Psoas muscle (tissue), 8 donors: ENCODE measurements around the gene TCHP. TPM values are rescaled to one million over a fixed set of nuclear protein-coding genes. Genes with fewer than 3 reads are reported as not detected.

Experiments
- ATAC-seq, 4 donors: fragments of 200-7000 bp; cut with Tn5 transposase; one replicate each; pipeline ENCODE4 v1.9.1; 2020; ENCODE audit warnings: moderate library complexity in 3 of 4, mild to moderate bottlenecking in 2 of 4
- DNase-seq, 2 donors: peaks; one replicate each; pipeline ENCODE4 v3.0.0-alpha.2; 2020
- H3K27ac ChIP-seq: fragments of 200-600 bp; one replicate; pipeline ENCODE4 v1.8.0; 2022
- H3K27me3 ChIP-seq, 3 donors: fragments of 200-600 bp in 1 of 3; one replicate each; pipeline versions ENCODE4 v1.6.1 to v1.8.0; 2013 to 2022; ENCODE audit warnings: low read length in 2 of 3, mild to moderate bottlenecking in 2 of 3, moderate library complexity in 1 of 3; ENCODE audit not compliant: insufficient read depth in 3 of 3
- H3K36me3 ChIP-seq, 2 donors: fragments of 200-600 bp in 1 of 2; one replicate each; pipeline versions ENCODE4 v1.6.1 to v1.8.0; 2013 to 2022; ENCODE audit warnings: low read depth in 1 of 2, mild to moderate bottlenecking in 1 of 2, moderate library complexity in 1 of 2; ENCODE audit not compliant: insufficient read depth in 1 of 2
- H3K4me1 ChIP-seq: fragments of 200-600 bp; one replicate; pipeline ENCODE4 v1.8.0; 2022
- H3K4me3 ChIP-seq: fragments of 200-600 bp; one replicate; pipeline ENCODE4 v1.8.0; 2022; ENCODE audit warnings: mild to moderate bottlenecking
- H3K9me3 ChIP-seq: fragments of 200-600 bp; one replicate; pipeline ENCODE4 v1.8.0; 2022
- CTCF ChIP-seq: fragments of 200-600 bp; IDR thresholded peaks from one replicate; pipeline ENCODE4 v1.8.0; 2022; ENCODE audit warnings: antibody characterized with exemption
- WGBS, 3 donors: extraction: QIAGEN DNeasy Blood & Tissue Kit; methylation state at CpG; one replicate each; pipeline versions ENCODE4 v1.1.6 to v1.1.7; 2013; 5-methylcytosine and 5-hydroxymethylcytosine counted together
- intact Hi-C, 2 donors: fragments of 100-400 bp; cut with DNase I; formaldehyde crosslinking; loops; one replicate each; pipeline versions ENCODE4 v1.11.0 to v1.14.2; 2022
- polyA plus RNA-seq, 3 donors: library from polyadenylated mRNA; stranded (reverse); fragments of 200-250 nt; gene quantifications; one replicate each; pipeline ENCODE4 v1.2.3, GENCODE V29; 2013
- total RNA-seq, 4 donors: library from RNA; stranded (reverse); fragmentation: NEBNext Ultra II Directional in 2 of 4; extraction: Animal tissue kit (Norgen Biotek cat#: 25700) in 2 of 4; gene quantifications; one replicate each; pipeline versions ENCODE4 v1.2.1 to v1.2.4, GENCODE V29; 2021 to 2023
- donor health status: healthy with polysubstance abuse.
- donor health status: DM: no; HTN: no; CAD: no; lungs with moderate emphysema.
- donor health status: Bipolar disorder and iron deficiency.
- donor health status: healthy.
- donor health status: DM: yes; HTN: yes; CAD: no.
- donor health status: DM: no; HTN: no; CAD: no.
- donor health status: DM: no; HTN: no; CAD: no.
- donor health status: DM: yes; HTN: yes; CAD: no.

The TCHP gene
- total and polyA plus RNA-seq, 7 donors: 4.5 to 14.8 (median 8.2) TPM

DNA sequence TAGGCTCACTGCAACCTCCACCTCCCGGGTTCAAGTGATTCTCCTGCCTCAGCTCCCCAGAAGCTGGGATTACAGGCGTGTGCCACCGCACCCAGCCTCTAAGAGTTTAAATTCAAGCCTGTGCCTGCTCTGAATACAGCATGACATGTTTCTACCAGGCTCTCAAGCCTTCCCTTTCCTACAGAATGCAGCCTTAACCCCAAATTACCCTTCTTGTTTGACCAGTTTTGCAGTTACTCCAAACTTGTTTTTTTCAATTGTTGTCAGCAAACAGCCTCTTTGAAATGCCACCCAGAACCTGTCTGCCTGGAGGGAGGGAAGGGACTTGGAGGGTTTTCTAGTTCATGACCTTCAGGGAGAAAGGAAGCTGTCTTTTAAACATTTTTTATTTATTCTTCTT is 35.2 kb upstream of the TCHP start:
- DNase-seq: no peak
- H3K27ac ChIP-seq: no peak overlapping the region
- H3K4me3 ChIP-seq: no peak overlapping the region
- 89 to 90% (median 90%) methylated on average over 3 of the region's 3 CpGs for WGBS, 3 donors
- no peaks in the 10 kb centered on the region for H3K36me3 ChIP-seq
- TF ChIP-seq CTCF: no peak
- H3K27me3 ChIP-seq: no peaks in the 10 kb centered on the region
- H3K9me3 ChIP-seq: no peaks in the 10 kb centered on the region
- ATAC-seq: no peak
- no peaks in the 10 kb centered on the region for H3K4me1 ChIP-seq
- intact Hi-C loops: no loop called here

GRCh38 chr12:109868182-109869051 is 31.7 kb upstream of the TCHP start:
- Histone ChIP-seq H3K36me3 (no peaks in the 10 kb centered on the region), H3K9me3 (no peaks in the 10 kb centered on the region), H3K27ac (no peak overlapping the region), H3K4me1 (no peaks in the 10 kb centered on the region), H3K4me3 (no peak overlapping the region), H3K27me3 (no peaks in the 10 kb centered on the region)
- 81 to 88% (median 81%) methylated on average over 9 of the region's 9 CpGs for WGBS, 3 donors
- DNase-seq (no peak), ATAC-seq (no peak)
- no peak for TF ChIP-seq CTCF
- intact Hi-C loops: no loop called here

DNA sequence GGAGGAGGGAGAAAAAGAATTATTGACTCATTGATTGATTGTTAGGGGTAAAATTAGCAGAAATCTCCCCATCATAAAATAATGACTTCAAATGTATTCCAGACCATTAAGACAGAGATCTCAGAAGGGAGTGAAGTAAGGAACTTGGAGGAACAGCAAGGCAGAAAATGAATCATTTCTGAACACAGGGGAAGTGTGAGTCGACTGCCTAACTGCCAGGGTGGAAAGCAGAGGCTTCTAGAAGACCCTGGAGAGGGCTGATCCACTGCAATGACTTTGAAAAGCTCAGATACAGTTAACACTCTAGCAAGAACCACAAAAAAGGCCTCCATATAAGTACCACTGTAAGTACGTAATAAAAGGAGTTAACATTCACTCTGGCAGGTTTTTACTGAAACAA is 29.4 kb upstream of the TCHP start:
- no peak overlapping the region for H3K4me3 ChIP-seq
- DNase-seq (no peak), ATAC-seq (no peak)
- no peak for TF ChIP-seq CTCF
- H3K27ac ChIP-seq: no peak overlapping the region
- 66 to 74% (median 72%) methylated on average over 2 of the region's 2 CpGs for WGBS, 3 donors
- H3K36me3 ChIP-seq: no peaks in the 10 kb centered on the region
- no peaks in the 10 kb centered on the region for H3K4me1 ChIP-seq
- H3K27me3 ChIP-seq: no peaks in the 10 kb centered on the region
- intact Hi-C loops: no loop called here
- no peaks in the 10 kb centered on the region for H3K9me3 ChIP-seq

- Histone ChIP-seq H3K4me1 (no peaks in the 10 kb centered on the region), H3K27me3 (no peaks in the 10 kb centered on the region), H3K27ac (no peak overlapping the region), H3K4me3 (no peak overlapping the region), H3K36me3 (no peaks in the 10 kb centered on the region), H3K9me3 (no peaks in the 10 kb centered on the region)
- WGBS, 3 donors: 68 to 71% (median 69%) methylated on average over 7 of the region's 7 CpGs
- DNase-seq (no peak), ATAC-seq (no peak)
- intact Hi-C loops: no loop called here
- TF ChIP-seq CTCF: no peak
Measured at GRCh38 chr12:109871668-109872314, 28.3 kb upstream of the TCHP start.
